ENCODE results near the gene LRRC26. TPM values are rescaled to one million over a fixed set of nuclear protein-coding genes. Genes with fewer than 3 reads are reported as not detected.

LRRC26 gene
- polyA plus RNA-seq, 2 donors: 0.24 to 0.81 TPM

GRCh38 chr9:137187386-137187785, 17.5 kb upstream of the LRRC26 start:
- Histone ChIP-seq H3K4me3 (ENCODE audit: low read depth in 1 of 2, low read length in 2 of 2) (peak overlapping the region; percentile 90 to 95), H3K4me1 (ENCODE audit: control insufficient read depth in 2 of 2, insufficient read depth in 2 of 2, low read length in 1 of 2) (peaks cover 20 to 38% of the 10 kb centered on the region in 2 donors), H3K36me3 (ENCODE audit: control insufficient read depth in 2 of 2, insufficient read depth in 2 of 2, low read length in 1 of 2) (peaks cover 15 to 68% of the 10 kb centered on the region in 2 donors), H3K9me3 (ENCODE audit: control insufficient read depth in 2 of 2, insufficient read depth in 1 of 2, low read depth in 1 of 2, low read length in 1 of 2) (no peaks in the 10 kb centered on the region), H3K27ac (ENCODE audit: low read depth in 2 of 2, low read length in 1 of 2) (no peak overlapping the region), H3K27me3 (ENCODE audit: control insufficient read depth in 1 of 2, insufficient read depth in 2 of 2, low read length in 2 of 2) (no peaks in the 10 kb centered on the region)
- whole genome bisulfite sequencing, 2 donors: 79 to 85% methylated on average over 15 of the region's 15 CpGs

DNA sequence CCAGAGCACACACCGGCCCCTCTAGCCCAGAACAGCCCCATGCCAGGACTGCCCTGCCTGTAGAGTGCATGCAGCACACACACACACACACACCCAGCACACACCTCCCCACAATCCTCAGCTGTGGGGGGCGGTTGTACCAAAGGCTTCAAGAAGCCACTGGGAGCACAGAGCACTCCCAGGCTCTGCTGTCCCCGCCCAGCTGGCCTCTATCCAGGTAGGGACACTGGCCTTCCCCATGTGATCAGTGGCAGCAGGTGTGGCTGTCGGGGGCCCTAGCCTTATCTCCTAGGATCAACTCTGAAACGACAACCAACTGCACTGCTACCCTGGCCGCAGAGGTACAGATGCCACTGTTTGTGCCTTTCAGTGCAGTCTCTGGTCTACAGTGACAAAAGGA, 16.5 kb upstream of the LRRC26 start:
- WGBS, 2 donors: 63 to 79% methylated on average over 6 of the region's 6 CpGs
- Histone ChIP-seq H3K4me3 (ENCODE audit: low read depth in 1 of 2, low read length in 2 of 2) (no peak overlapping the region), H3K36me3 (ENCODE audit: control insufficient read depth in 2 of 2, insufficient read depth in 2 of 2, low read length in 1 of 2) (peaks cover 16 to 65% of the 10 kb centered on the region in 2 donors), H3K9me3 (ENCODE audit: control insufficient read depth in 2 of 2, insufficient read depth in 1 of 2, low read depth in 1 of 2, low read length in 1 of 2) (no peaks in the 10 kb centered on the region), H3K27me3 (ENCODE audit: control insufficient read depth in 1 of 2, insufficient read depth in 2 of 2, low read length in 2 of 2) (no peaks in the 10 kb centered on the region), H3K4me1 (ENCODE audit: control insufficient read depth in 2 of 2, insufficient read depth in 2 of 2, low read length in 1 of 2) (peaks cover 20 to 38% of the 10 kb centered on the region in 2 donors), H3K27ac (ENCODE audit: low read depth in 2 of 2, low read length in 1 of 2) (no peak overlapping the region)

GRCh38 chr9:137185921-137186320, 16.1 kb upstream of the LRRC26 start:
- H3K36me3 ChIP-seq (ENCODE audit: control insufficient read depth in 2 of 2, insufficient read depth in 2 of 2, low read length in 1 of 2): peaks cover 16 to 64% of the 10 kb centered on the region in 2 donors
- H3K9me3 ChIP-seq (ENCODE audit: control insufficient read depth in 2 of 2, insufficient read depth in 1 of 2, low read depth in 1 of 2, low read length in 1 of 2): no peaks in the 10 kb centered on the region
- H3K4me3 ChIP-seq (ENCODE audit: low read depth in 1 of 2, low read length in 2 of 2): no peak overlapping the region
- 93 to 96% methylated on average over 19 of the region's 19 CpGs for WGBS, 2 donors
- no peak overlapping the region for H3K27ac ChIP-seq (ENCODE audit: low read depth in 2 of 2, low read length in 1 of 2)
- peaks cover 20 to 34% of the 10 kb centered on the region in 2 donors for H3K4me1 ChIP-seq (ENCODE audit: control insufficient read depth in 2 of 2, insufficient read depth in 2 of 2, low read length in 1 of 2)
- no peaks in the 10 kb centered on the region for H3K27me3 ChIP-seq (ENCODE audit: control insufficient read depth in 1 of 2, insufficient read depth in 2 of 2, low read length in 2 of 2)

GRCh38 chr9:137184881-137185660, 15.2 kb upstream of the LRRC26 start:
- peaks cover 13 to 66% of the 10 kb centered on the region in 2 donors for H3K36me3 ChIP-seq (ENCODE audit: control insufficient read depth in 2 of 2, insufficient read depth in 2 of 2, low read length in 1 of 2)
- WGBS, 2 donors: 92 to 95% methylated on average over 48 of the region's 48 CpGs

GRCh38 chr9:137183980-137184595, 14.2 kb upstream of the LRRC26 start:
- Histone ChIP-seq H3K36me3 (ENCODE audit: control insufficient read depth in 2 of 2, insufficient read depth in 2 of 2, low read length in 1 of 2) (peaks cover 16 to 71% of the 10 kb centered on the region in 2 donors), H3K4me3 (ENCODE audit: low read depth in 1 of 2, low read length in 2 of 2) (no peak overlapping the region), H3K9me3 (ENCODE audit: control insufficient read depth in 2 of 2, insufficient read depth in 1 of 2, low read depth in 1 of 2, low read length in 1 of 2) (no peaks in the 10 kb centered on the region), H3K27ac (ENCODE audit: low read depth in 2 of 2, low read length in 1 of 2) (no peak overlapping the region), H3K27me3 (ENCODE audit: control insufficient read depth in 1 of 2, insufficient read depth in 2 of 2, low read length in 2 of 2) (no peaks in the 10 kb centered on the region), H3K4me1 (ENCODE audit: control insufficient read depth in 2 of 2, insufficient read depth in 2 of 2, low read length in 1 of 2) (peaks cover 13 to 19% of the 10 kb centered on the region in 2 donors)
- 94 to 95% methylated on average over 27 of the region's 27 CpGs for WGBS, 2 donors

More at GRCh38 chr9:137184881-137185660, 15.2 kb upstream of the LRRC26 start:
- H3K27me3 ChIP-seq (ENCODE audit: control insufficient read depth in 1 of 2, insufficient read depth in 2 of 2, low read length in 2 of 2): no peaks in the 10 kb centered on the region
- peaks cover 20 to 28% of the 10 kb centered on the region in 2 donors for H3K4me1 ChIP-seq (ENCODE audit: control insufficient read depth in 2 of 2, insufficient read depth in 2 of 2, low read length in 1 of 2)
- H3K4me3 ChIP-seq (ENCODE audit: low read depth in 1 of 2, low read length in 2 of 2): no peak overlapping the region
- no peak overlapping the region for H3K27ac ChIP-seq (ENCODE audit: low read depth in 2 of 2, low read length in 1 of 2)
- no peaks in the 10 kb centered on the region for H3K9me3 ChIP-seq (ENCODE audit: control insufficient read depth in 2 of 2, insufficient read depth in 1 of 2, low read depth in 1 of 2, low read length in 1 of 2)

DNA sequence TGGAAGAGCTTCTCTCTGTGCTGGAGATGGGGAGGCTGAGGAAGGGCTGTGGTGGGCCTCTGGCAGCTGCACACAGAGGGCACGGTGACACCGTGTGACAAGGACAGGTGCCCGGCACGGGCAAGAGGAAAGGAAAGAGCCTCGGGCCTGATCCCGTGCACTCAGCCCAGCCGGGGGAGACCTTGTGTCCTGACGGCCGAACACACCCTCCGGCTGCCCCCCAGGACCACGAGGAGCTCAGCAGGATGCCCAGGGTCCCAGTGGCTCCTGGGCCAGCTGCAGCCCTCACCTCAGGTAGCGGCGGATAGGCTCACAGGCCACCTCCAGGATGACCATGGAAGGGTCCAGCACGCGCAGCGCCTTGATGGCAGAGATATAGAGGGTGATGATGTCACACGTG, 13.0 kb upstream of the LRRC26 start:
- no peaks in the 10 kb centered on the region for H3K27me3 ChIP-seq (ENCODE audit: control insufficient read depth in 1 of 2, insufficient read depth in 2 of 2, low read length in 2 of 2)
- no peaks in the 10 kb centered on the region for H3K9me3 ChIP-seq (ENCODE audit: control insufficient read depth in 2 of 2, insufficient read depth in 1 of 2, low read depth in 1 of 2, low read length in 1 of 2)
- no peak overlapping the region for H3K4me3 ChIP-seq (ENCODE audit: low read depth in 1 of 2, low read length in 2 of 2)
- peaks cover 13 to 19% of the 10 kb centered on the region in 2 donors for H3K4me1 ChIP-seq (ENCODE audit: control insufficient read depth in 2 of 2, insufficient read depth in 2 of 2, low read length in 1 of 2)
- H3K27ac ChIP-seq (ENCODE audit: low read depth in 2 of 2, low read length in 1 of 2): no peak overlapping the region
- peaks cover 16 to 84% of the 10 kb centered on the region in 2 donors for H3K36me3 ChIP-seq (ENCODE audit: control insufficient read depth in 2 of 2, insufficient read depth in 2 of 2, low read length in 1 of 2)
- 90 to 96% methylated on average over 17 of the region's 17 CpGs for WGBS, 2 donors

DNA sequence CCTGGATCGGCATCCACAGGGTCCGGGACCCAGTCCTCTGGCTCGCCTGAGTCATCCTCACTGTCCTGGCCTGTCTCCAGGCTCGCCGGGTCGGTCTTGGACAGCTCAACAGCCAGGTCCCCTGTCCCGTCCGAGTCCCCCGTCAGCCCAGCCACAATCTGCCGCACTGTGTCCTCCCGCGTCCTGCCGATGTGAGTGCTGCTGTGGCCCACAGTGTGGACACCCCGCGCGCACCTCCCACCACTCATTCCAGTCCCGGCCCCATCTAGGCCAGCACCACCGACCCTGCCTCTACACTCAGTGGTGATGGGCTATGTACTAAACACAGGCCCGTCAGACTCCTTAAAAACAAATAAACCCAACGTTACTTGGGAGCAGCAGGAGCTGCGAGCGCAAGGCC, 11.8 kb upstream of the LRRC26 start:
- Histone ChIP-seq H3K4me1 (ENCODE audit: control insufficient read depth in 2 of 2, insufficient read depth in 2 of 2, low read length in 1 of 2) (peaks cover 5 to 9% of the 10 kb centered on the region in 2 donors), H3K27me3 (ENCODE audit: control insufficient read depth in 1 of 2, insufficient read depth in 2 of 2, low read length in 2 of 2) (no peaks in the 10 kb centered on the region), H3K9me3 (ENCODE audit: control insufficient read depth in 2 of 2, insufficient read depth in 1 of 2, low read depth in 1 of 2, low read length in 1 of 2) (no peaks in the 10 kb centered on the region), H3K27ac (ENCODE audit: low read depth in 2 of 2, low read length in 1 of 2) (no peak overlapping the region), H3K4me3 (ENCODE audit: low read depth in 1 of 2, low read length in 2 of 2) (no peak overlapping the region), H3K36me3 (ENCODE audit: control insufficient read depth in 2 of 2, insufficient read depth in 2 of 2, low read length in 1 of 2) (peaks cover 16 to 80% of the 10 kb centered on the region in 2 donors)
- WGBS, 2 donors: 92 to 95% methylated on average over 22 of the region's 22 CpGs

DNA sequence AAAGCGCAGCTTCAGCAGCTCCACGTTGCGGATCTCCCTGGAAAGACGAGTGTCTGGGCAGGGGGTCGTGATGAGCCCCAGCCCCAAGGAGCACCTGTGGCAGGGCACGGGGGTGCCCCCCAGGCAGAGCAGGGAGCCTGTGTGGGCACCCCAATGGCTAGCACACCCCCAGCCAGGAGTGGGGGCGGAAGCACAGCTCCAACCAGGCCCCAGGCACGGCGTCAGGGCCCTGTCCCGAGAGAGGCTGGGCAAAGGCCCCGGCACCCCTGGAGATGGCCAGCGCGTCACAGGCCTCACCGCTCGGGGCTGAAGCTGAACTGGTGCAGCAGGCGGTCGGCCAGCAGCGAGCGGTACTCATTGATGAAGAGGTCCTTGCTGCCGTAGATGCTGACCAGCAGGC, 10.6 kb upstream of the LRRC26 start:
- WGBS, 2 donors: 92 to 96% methylated on average over 20 of the region's 20 CpGs
- Histone ChIP-seq H3K27me3 (ENCODE audit: control insufficient read depth in 1 of 2, insufficient read depth in 2 of 2, low read length in 2 of 2) (no peaks in the 10 kb centered on the region), H3K4me3 (ENCODE audit: low read depth in 1 of 2, low read length in 2 of 2) (no peak overlapping the region), H3K27ac (ENCODE audit: low read depth in 2 of 2, low read length in 1 of 2) (no peak overlapping the region), H3K36me3 (ENCODE audit: control insufficient read depth in 2 of 2, insufficient read depth in 2 of 2, low read length in 1 of 2) (peaks cover 16 to 71% of the 10 kb centered on the region in 2 donors), H3K4me1 (ENCODE audit: control insufficient read depth in 2 of 2, insufficient read depth in 2 of 2, low read length in 1 of 2) (peaks cover 0 to under 1% of the 10 kb centered on the region in 2 donors), H3K9me3 (ENCODE audit: control insufficient read depth in 2 of 2, insufficient read depth in 1 of 2, low read depth in 1 of 2, low read length in 1 of 2) (no peaks in the 10 kb centered on the region)

GRCh38 chr9:137179761-137180160, 9.9 kb upstream of the LRRC26 start:
- Histone ChIP-seq H3K4me3 (ENCODE audit: low read depth in 1 of 2, low read length in 2 of 2) (no peak overlapping the region), H3K27ac (ENCODE audit: low read depth in 2 of 2, low read length in 1 of 2) (no peak overlapping the region), H3K27me3 (ENCODE audit: control insufficient read depth in 1 of 2, insufficient read depth in 2 of 2, low read length in 2 of 2) (no peaks in the 10 kb centered on the region), H3K9me3 (ENCODE audit: control insufficient read depth in 2 of 2, insufficient read depth in 1 of 2, low read depth in 1 of 2, low read length in 1 of 2) (no peaks in the 10 kb centered on the region), H3K36me3 (ENCODE audit: control insufficient read depth in 2 of 2, insufficient read depth in 2 of 2, low read length in 1 of 2) (peaks cover 16 to 64% of the 10 kb centered on the region in 2 donors), H3K4me1 (ENCODE audit: control insufficient read depth in 2 of 2, insufficient read depth in 2 of 2, low read length in 1 of 2) (peaks cover 3 to 7% of the 10 kb centered on the region in 2 donors)
- WGBS, 2 donors: 92 to 98% methylated on average over 12 to 17 of the region's 17 CpGs
